Fibroblast of pulmonary artery (primary cell): Measurements from ENCODE around the gene ADPRHL1.

Experiments used
- DNase-seq: peaks from one replicate; pipeline ENCODE4 v3.0.0-alpha.2; 2010; ENCODE audit warnings: low read depth
- H3K4me3 ChIP-seq: replicated peaks from 2 replicates; pipeline ENCODE4 v1.5.1; 2011; ENCODE audit warnings: low read depth, mild to moderate bottlenecking, control low read depth, low read length, moderate library complexity
- TF ChIP-seq, protein P1 (sequence below): IDR thresholded peaks from 2 replicates; pipeline ENCODE4 v1.5.1; 2011; ENCODE audit warnings: mild to moderate bottlenecking, control low read depth, low read length, inconsistent platforms; ENCODE audit errors: missing control alignments

ADPRHL1 gene

DNA sequence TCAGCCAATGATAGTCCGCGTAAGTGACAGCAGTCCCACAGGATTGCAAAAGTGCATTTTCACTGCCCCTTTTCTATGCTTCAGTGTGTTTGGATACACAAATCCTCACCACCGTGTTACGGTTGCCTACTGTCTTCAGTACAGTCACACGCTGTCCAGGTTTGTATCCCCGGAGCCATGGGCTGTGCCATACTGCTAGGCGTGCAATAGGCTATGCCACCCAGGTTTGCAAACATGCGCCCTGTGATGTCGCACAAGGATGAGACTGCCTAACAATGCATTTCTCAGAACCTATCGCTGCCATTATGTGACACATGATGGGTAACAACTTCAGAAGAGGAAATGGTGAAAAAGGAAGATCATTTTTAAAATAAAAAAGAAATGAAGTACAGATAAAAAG, 16.8 kb upstream of the ADPRHL1 start:
- no peak for DNase-seq
- H3K4me3 ChIP-seq: no peak overlapping the region
- TF ChIP-seq, protein P1, sequence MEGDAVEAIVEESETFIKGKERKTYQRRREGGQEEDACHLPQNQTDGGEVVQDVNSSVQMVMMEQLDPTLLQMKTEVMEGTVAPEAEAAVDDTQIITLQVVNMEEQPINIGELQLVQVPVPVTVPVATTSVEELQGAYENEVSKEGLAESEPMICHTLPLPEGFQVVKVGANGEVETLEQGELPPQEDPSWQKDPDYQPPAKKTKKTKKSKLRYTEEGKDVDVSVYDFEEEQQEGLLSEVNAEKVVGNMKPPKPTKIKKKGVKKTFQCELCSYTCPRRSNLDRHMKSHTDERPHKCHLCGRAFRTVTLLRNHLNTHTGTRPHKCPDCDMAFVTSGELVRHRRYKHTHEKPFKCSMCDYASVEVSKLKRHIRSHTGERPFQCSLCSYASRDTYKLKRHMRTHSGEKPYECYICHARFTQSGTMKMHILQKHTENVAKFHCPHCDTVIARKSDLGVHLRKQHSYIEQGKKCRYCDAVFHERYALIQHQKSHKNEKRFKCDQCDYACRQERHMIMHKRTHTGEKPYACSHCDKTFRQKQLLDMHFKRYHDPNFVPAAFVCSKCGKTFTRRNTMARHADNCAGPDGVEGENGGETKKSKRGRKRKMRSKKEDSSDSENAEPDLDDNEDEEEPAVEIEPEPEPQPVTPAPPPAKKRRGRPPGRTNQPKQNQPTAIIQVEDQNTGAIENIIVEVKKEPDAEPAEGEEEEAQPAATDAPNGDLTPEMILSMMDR: no peak

DNA sequence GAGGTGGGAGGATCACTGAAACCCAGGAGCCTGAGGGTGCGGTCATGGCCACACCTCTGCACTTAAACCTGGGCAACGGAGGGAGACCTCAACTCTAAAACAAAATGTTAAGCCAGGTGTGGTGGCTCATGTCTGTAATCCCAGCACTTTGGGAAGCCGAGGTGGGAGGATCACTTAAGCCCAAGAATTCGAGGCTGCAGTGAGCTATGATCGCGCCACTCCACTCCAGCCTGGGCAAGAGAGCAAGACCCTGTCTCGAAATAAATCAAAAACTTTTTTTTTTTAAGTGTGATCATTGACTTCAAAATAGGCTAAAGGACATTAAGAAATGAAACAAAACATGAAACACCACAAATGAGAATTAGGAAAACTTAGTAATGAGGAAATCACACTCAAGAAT, 16.3 kb upstream of the ADPRHL1 start:
- H3K4me3 ChIP-seq: no peak overlapping the region
- DNase-seq: no peak
- TF ChIP-seq, protein P1: no peak

DNA sequence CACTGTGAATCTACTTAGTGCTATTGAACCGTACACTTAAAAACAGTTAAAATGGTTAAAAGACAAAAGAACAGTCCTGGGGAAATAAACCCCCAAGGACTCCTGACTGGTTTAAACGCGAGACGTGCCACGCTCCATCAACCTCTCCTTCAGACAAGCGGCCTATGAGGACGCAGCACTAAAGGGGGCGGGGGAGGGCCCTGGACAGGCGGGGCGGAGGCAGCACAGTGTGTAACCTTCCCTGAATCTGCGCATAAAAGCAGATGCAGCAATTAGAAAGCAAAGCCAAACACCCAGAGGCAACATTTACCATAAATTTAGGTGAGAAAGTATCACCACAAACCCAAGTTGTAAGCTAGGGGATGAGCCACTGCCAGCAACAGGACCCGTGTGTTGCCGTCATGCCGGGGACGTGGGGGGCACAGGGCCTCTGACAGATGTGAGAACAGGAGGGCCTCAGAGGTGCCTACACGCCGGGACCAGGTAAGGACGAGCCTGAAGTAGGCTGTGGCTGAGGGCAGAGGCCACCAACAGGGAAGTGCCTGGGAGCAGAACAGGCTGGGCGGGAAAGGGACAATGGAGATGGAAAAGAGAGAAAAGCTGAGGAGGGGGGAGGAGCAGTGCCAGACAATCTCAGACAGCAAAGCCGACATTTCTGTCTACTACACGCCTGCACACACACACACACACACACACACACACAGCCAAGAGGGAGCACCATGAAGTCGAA, 15.3 kb upstream of the ADPRHL1 start:
- TF ChIP-seq, protein P1: no peak
- no peak overlapping the region for H3K4me3 ChIP-seq
- DNase-seq: no peak

DNA sequence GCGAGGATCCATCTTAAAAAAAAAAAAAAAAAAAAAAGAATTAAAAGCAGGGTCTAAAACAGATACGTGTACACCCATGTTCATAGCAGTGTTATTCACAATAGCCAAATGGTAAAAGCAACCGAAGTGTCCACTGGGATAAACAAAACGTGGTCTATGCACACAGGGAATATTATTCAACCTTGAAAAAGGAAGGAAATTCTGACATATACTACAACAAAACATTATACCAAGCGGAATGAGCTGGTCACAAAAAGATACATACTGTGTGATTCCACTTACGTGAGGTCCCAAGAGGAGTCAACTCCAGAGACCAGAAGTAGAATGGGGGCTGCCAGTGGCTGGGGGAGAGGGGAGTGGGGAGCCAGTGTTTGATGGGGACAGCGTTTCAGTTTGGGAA, 14.7 kb upstream of the ADPRHL1 start:
- no peak overlapping the region for H3K4me3 ChIP-seq
- no peak for DNase-seq
- TF ChIP-seq, protein P1: no peak

DNA sequence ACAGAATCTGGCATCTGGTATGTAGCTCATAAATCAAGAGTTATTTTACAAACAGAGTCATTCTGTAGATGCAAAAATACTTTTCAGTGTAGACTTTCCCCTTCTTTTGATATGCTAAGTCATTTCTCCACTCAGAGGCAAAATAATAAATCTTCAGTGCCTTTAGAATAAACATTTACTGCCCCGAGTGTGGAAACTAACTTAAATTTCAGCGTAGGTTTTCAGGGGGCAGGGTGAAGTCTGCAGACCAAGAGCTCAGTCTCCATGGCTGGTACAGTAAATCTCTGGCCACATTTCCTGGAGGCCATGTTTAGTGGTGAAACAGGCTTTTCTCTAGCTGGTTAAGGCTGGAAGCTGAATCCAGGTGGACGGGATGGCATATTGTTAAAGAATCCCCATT, 13.1 kb upstream of the ADPRHL1 start:
- no peak for DNase-seq
- H3K4me3 ChIP-seq: no peak overlapping the region
- TF ChIP-seq, protein P1: no peak

DNA sequence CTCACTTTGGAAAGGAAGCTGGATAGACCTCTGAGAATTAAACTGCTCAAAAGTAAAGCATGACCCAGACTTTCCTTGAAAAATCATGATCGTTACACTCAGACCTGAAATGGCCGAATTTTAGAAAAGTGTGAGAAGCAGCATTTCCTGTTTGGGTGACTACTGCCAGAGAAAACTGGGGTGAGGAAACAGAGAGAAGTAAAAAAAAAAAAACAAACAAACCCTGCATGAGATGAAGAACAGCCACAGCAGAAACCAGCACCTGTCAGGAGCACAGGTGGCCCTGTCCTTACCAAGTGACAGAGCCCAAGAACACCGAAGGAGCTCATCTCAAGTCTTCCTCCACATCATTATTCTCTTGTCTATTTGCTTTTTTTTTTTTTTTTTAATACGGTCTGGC, 12.0 kb upstream of the ADPRHL1 start:
- no peak overlapping the region for H3K4me3 ChIP-seq
- TF ChIP-seq, protein P1: no peak
- DNase-seq: no peak

DNA sequence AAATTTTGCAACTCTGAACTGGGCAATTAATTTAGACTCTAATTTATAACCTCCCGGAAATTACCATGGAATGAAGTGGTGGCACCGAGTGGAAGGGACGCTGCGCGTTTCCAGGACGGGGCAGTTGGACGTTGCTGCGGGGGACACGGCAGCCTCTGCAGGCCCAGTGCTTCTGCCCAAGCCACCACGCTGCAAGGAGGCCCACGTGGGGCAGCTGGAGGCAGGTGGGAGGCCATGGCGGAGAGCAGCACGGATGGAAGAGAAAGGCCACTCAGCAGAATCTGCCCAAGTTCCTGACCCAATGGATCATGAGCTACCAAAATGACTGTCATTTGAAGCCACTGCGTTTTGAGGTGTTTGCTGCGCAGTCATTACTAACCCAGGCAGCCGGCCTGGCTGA, 11.2 kb upstream of the ADPRHL1 start:
- TF ChIP-seq, protein P1: no peak
- H3K4me3 ChIP-seq: no peak overlapping the region
- no peak for DNase-seq
